Endometrial microvascular endothelial cells (primary cell): ENCODE data around the gene DRC7. TPM values are rescaled to one million over a fixed set of nuclear protein-coding genes. Genes with fewer than 3 reads are reported as not detected.
"Not testable (repeated sequence)": the region's sequence is repeated elsewhere in the genome, so short reads cannot be mapped to it uniquely, and the experiment has no call there.

Experiments
- in situ Hi-C: cut with HindIII; loops from 2 replicates; pipeline ENCODE4 v1.10.0; 2017; ENCODE audit warnings: low sequenced_read_pairs, low pct_unique_long_range_greater_than_20kb; ENCODE audit errors: inconsistent ontology term
- total RNA-seq: library from RNA; depleted of rRNA; stranded (reverse); fragments of >200 nt; gene quantifications from one replicate; pipeline ENCODE4 v1.2.3, GENCODE V29; 2015; ENCODE audit errors: inconsistent ontology term

Gene DRC7
- total RNA-seq, 1 donor from 2014 or later: not detected

DNA sequence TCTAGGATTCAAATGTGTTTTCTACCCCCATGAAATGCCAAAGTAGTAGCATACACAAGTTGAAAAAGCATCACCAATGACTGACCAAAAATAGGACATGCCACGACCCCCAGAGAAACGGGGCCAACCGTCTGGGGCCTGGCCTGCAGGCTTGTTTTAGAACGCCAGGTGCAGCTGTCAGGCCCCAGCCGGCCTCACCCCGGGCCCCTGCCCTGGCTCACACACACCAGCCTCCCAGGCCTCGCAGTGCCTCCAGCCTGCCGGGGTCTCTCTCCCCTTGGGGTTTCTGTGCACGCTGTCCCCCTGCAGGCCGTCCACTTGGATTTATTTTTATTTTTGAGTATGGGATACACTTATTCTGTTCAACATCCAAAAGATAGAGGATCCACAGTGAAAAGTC, 48.9 kb downstream of the DRC7 start:
- in situ Hi-C loops: no loop called here

GRCh38 chr16:57743886-57744641, 49.5 kb downstream of the DRC7 start:
- in situ Hi-C loops: no loop called here

DNA sequence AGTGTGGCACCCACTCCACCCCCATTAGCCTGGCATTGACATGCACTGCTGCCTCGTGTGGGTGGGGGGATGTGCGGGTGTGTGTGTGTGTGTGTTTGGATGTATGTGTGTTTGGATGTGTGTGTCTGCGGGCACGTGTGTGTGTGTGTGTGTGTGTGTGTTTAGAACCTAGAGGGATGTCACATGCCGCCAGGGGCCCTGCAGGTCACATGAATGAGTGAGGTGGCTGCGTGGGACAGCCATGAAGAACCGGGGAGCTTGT, 50.0 kb downstream of the DRC7 start:
- in situ Hi-C loops: no loop called here

DNA sequence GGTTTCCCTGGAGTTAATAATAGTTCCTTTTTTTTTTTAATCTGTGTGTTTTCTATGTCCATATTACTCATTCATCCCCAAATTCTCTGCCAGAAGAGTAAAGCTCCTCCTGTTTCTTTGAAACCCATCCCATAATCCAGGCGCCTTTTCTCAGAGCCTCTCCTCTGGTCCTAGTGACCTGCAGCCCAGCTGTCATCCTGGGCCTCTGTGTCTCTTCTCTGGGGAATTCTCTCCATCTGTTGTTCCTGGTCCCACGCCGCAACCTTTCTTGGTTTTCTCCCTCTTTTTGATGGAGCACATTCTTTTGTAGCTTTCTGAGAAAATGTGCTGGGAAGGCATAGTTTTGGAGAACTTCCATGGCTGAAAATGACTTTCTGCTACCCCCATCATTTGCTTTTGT, 51.2 kb downstream of the DRC7 start:
- in situ Hi-C loops: no loop called here

DNA sequence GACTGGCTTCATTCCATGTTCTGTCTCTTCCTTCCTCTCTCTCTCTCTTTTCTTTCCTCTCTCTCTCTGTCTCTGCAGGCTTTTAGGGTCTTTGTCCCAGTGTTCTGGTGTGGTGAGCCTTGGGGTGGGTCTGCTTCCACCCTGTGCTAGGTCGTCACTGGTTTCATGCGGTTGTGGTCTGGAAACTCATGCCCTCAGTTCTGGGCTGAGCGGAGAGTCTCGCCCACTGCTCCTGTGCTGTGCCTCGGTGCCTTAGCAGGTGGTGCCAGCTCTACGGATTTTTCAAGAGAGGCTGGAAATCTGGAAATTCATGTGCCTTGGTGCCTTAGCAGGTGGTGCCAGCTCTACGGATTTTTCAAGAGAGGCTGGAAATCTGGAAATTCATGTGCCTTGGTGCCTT, 51.7 kb downstream of the DRC7 start:
- in situ Hi-C loops: not testable (repeated sequence)

DNA sequence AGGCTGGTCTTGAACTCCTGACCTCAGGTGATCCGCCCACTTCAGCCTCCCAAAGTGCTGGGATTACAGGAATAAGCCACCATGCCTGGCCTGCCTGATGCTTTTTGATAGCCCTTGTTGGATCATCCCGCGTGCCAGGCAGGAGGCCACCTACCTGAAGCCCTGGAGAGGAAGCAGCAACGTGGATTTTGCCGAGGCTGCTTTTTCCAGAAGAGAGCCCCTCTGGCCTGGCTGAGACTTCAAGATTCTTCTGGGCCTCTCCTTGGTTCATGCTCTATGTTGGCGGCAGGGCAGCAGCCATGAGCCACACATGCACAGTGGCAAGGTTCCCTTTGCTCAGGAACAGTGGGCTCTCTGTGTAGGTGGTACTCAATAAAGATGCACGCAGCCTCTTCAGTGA, 52.5 kb downstream of the DRC7 start:
- in situ Hi-C loops: no loop called here

DNA sequence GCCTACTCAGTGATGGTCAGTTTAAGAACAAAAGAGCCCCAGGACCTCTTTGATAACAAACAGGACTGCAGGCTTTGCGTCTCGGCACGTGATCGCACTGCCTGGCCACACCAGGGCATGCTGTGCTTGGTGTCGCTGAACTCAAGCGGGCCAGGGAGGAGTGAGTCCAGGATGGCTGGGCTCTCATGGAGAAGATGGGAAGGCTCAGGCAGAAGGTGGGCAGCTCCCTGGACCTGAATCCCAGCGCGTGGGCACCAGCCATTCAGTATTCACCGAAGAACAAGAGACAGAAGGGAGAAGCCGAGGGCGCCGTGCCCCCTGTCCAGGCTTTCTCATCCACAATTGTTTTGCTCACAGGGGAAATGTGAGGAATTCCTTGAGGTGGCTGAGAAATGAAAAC, 52.9 kb downstream of the DRC7 start:
- in situ Hi-C loops: no loop called here

GRCh38 chr16:57747996-57748395, 53.4 kb downstream of the DRC7 start:
- in situ Hi-C loops: no loop called here

GRCh38 chr16:57748596-57748995, 54.0 kb downstream of the DRC7 start:
- in situ Hi-C loops: no loop called here

GRCh38 chr16:57749101-57749692, 54.6 kb downstream of the DRC7 start:
- in situ Hi-C loops: no loop called here

DNA sequence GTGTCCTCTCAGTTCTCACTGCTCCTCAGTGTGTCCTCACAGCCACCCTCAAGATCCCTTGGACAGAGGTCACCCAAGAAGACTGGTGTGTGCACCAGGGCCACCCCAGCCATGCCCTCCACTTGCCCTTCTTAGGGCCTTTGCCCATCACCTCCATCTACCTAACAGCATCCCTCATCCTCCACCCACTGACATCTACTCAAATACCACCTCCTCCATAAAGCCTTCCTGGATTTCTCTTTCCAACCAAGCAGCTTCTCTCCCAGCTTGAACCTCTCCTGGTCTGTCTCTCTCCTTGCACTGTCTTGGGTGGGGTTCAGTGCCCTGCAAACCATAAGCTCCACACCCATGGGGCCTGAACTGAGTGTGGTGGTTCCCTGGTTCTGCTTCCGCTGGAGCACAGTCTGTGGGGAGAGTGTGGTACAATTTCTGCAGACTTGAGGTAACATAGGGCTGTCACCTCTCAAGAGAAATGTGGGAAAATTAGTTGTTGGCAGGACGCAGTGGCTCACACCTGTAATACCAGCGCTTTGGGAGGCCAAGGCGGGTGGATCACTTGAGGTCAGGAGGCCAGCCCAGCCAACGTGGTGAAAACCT, 55.3 kb downstream of the DRC7 start:
- in situ Hi-C loops: loop anchor here (25.0 kb wide), 1 partner anchor 237 kb away; a partner anchor contains a TSS

DNA sequence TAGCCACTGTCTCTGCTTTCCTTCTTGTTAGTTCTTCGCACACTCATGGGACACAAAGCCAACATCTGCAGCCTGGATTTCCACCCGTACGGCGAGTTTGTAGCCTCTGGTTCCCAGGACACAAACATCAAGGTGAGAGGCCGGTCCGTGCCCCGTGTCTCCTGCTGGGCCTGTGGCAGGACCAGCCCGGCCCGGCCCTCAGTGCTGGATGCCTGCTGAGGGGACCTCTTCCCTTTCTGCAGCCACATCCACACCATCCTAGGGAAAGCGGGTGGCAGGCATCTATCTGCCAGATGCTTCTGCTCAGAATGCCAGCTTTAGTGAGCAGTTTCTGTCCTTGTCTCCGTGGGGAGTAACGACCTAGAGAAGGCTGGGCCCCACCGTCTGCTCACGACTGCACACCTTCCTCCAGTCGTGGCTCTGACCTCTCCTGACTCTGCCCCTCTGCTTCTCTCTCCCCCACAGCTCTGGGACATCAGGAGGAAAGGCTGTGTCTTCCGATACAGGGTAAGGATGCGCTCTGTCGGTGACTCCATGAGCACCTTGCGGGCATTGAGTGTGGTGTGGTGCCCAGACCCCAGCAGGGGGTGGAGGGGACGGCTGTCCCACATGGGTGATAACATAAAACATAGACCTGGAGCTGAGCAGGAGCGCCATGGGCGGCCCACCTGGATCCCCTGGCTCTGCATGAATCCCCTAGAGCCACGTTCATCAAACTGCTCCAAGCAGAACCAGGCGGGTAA, 56.4 kb downstream of the DRC7 start:
- in situ Hi-C loops: loop anchor here (25.0 kb wide), 1 partner anchor 236 kb away; a partner anchor contains a TSS

DNA sequence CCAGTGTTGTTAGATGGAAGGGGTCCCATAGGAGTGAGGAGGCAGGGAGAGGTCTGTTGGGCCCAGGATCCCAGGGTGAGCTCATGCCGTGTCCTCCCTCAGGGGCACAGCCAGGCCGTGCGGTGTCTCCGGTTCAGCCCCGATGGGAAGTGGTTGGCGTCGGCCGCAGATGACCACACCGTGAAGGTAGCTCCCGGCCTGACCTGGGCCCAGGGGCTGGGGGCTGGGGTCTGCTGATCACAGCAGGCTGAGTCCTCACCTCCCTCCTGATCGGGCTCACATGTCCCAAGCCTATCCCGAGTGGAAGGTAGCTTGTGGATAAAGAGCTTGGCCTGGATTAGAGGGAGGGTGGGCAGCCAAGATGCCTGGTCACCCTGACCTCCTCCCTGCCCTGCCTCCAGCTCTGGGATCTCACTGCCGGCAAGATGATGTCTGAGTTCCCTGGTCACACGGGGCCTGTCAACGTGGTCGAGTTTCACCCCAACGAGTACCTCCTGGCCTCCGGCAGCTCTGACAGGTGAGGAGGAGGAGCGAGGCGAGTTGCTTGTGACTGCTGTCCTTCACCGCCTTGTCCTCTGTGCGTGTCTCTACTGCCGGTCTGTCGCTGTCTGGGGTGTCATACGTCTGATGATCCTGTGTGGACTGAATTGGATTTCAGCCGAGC, 57.1 kb downstream of the DRC7 start:
- in situ Hi-C loops: loop anchor here (25.0 kb wide), 1 partner anchor 236 kb away; a partner anchor contains a TSS

DNA sequence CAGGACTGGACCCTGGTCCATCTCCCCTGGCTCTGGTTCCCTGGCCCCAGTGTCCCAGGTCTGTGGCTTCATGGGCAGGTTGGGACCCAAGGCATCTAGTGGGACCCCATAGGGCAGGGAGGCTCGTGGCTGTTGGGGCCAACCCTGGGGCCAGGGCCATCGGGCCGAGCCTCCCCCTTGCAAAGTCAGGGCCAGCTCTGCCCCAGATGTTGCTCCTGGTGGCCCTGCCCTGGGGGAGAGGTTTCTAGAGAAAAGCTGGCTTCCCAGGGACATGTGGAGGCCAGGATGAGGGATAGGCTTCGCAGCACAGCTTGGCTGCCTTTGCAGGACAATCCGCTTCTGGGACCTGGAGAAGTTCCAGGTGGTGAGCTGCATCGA, 57.6 kb downstream of the DRC7 start:
- in situ Hi-C loops: loop anchor here (25.0 kb wide), 1 partner anchor 235 kb away; a partner anchor contains a TSS

DNA sequence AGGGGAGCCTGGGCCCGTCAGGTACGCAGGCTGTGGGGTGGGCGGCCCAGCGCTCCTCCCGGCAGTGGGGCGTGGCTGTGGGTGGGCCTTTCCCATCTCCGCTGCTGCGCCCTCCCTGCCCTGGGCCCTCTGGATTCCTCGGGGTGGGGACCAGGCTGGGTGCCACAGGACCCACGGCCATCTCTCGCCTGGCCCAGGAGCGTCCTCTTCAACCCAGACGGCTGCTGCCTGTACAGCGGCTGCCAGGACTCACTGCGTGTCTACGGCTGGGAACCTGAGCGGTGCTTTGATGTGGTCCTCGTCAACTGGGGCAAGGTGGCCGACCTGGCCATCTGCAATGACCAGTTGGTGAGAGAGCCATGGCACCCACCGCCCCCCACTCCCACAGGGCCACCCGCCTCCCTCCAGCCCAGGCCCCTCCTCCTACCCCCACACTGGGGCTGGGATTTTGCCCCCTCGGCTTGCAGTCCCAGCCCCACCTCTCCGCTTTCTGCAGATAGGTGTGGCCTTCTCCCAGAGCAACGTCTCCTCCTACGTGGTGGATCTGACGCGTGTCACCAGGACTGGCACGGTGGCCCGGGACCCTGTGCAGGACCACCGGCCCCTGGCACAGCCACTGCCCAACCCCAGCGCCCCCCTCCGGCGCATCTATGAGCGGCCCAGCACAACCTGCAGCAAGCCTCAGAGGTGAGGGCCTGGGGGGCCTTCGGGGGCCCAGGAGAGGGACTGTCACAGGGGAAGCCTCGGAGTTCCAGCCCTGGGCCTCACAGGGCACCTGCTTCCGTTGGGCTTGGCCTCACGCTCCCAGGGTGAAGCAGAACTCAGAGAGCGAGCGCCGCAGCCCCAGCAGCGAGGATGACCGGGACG, 58.2 kb downstream of the DRC7 start:
- in situ Hi-C loops: loop anchor here (25.0 kb wide), 1 partner anchor 234 kb away; a partner anchor contains a TSS

- in situ Hi-C loops: loop anchor here (25.0 kb wide), 1 partner anchor 234 kb away; a partner anchor contains a TSS
Measured at GRCh38 chr16:57753448-57754353, 59.1 kb downstream of the DRC7 start.

DNA sequence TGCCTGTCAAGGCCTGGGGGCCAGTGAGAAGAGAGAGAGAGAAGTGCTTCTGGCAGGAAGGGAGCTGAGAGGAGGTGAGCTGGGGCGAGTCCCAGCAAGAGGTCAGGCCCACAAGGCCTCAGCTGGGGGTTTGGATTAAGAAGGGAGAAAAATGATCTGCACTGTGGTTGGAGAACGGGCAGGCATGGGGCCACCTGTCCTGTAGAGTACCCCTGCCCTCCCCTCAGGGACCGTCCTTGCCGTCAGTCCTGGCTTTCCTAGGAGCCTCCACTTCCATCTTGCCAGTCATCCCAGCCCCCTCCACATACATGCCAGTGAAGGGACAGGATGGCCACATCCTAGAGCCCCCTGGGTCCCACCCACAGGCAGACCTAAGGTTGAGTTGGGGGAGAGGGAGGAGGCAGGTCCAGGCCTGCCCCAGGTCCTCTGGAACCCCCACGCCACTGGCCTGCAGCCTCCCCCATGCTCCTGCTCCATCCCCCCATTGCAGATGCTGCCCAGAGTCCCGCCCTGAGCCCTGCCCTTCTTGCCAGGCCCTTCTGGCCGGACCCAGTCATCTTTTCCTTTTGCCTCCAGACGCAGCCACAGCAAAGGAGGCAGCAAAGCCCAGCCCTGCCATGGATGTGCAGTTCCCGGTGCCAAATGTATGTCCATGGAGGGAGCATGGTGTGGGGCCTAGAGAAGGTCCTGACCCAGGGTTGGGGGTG, 59.9 kb downstream of the DRC7 start:
- in situ Hi-C loops: loop anchor here (25.0 kb wide), 1 partner anchor 233 kb away; a partner anchor contains a TSS
